IMR-90 (cell line): ENCODE data around the gene C9orf43. TPM values are rescaled to one million over a fixed set of nuclear protein-coding genes. Genes with fewer than 3 reads are reported as not detected.

Experiments
- ATAC-seq: fragments of 200-7000 bp; cut with Tn5 transposase; 2 replicates; pipeline ENCODE4 v1.9.1; 2020; ENCODE audit warnings: low read depth, mild to moderate bottlenecking, moderate library complexity
- BruUV-seq: library from RNA; stranded (reverse); fragments of 400-500 nt; replicated peaks from 2 replicates; lab custom pipeline; 2021; lab: Mats Ljungman, UMichigan
- CTCF ChIA-PET: fragments of 300-600 bp; formaldehyde crosslinking; extraction: SDS; loops from one replicate; lab custom pipeline; 2021; ENCODE audit warnings: antibody characterized with exemption; lab: Yijun Ruan, JAX
- POLR2A ChIA-PET: fragments of 300-600 bp; sonication (Branson Sonifier 250); formaldehyde crosslinking; loops from one replicate; lab custom pipeline; 2022; ENCODE audit warnings: antibody characterized with exemption; ENCODE audit not compliant: unreplicated experiment; lab: Charles Lee
- DNase-seq: peaks from one replicate; pipeline ENCODE4 v3.0.0; 2013
- H2AFZ ChIP-seq: replicated peaks from 2 replicates; pipeline ENCODE3; 2013; ENCODE audit warnings: low read length, mild to moderate bottlenecking; ENCODE audit not compliant: poor library complexity
- H2AK5ac ChIP-seq: 2 replicates; pipeline ENCODE4 v1.6.1; 2013; ENCODE audit warnings: low read depth, low read length, inconsistent platforms
- H2AK9ac ChIP-seq: replicated peaks from 2 replicates; pipeline ENCODE3; 2013; ENCODE audit warnings: mild to moderate bottlenecking, low read depth, low read length, moderate library complexity; ENCODE audit not compliant: poor library complexity
- H2BK120ac ChIP-seq: 2 replicates; pipeline ENCODE4 v1.6.1; 2013; ENCODE audit warnings: low read depth, low read length, inconsistent platforms
- H2BK15ac ChIP-seq: 3 replicates; pipeline ENCODE4 v1.6.1; 2013; ENCODE audit warnings: low read depth, low read length, inconsistent platforms
- H2BK20ac ChIP-seq: 2 replicates; pipeline ENCODE4 v1.6.1; 2013; ENCODE audit warnings: low read depth, mild to moderate bottlenecking, inconsistent platforms, low read length, moderate library complexity
- H2BK5ac ChIP-seq: 2 replicates; pipeline ENCODE4 v1.6.1; 2013; ENCODE audit warnings: mild to moderate bottlenecking, low read depth, low read length, inconsistent platforms; ENCODE audit not compliant: poor library complexity, severe bottlenecking
- H3K14ac ChIP-seq: replicated peaks from 2 replicates; pipeline ENCODE4 v1.6.1; 2013; ENCODE audit warnings: low read depth, low read length, inconsistent platforms
- H3K18ac ChIP-seq: 2 replicates; pipeline ENCODE4 v1.6.1; 2013; ENCODE audit warnings: low read depth, low read length, control low read depth
- H3K23ac ChIP-seq: 2 replicates; pipeline ENCODE4 v1.6.1; 2013; ENCODE audit warnings: low read depth, low read length, inconsistent platforms
- H3K27ac ChIP-seq: 2 replicates; pipeline ENCODE4 v1.5.1; 2013; ENCODE audit warnings: mild to moderate bottlenecking, control low read depth, low read length; ENCODE audit not compliant: insufficient read depth
- H3K27me3 ChIP-seq: 2 replicates; pipeline ENCODE4 v1.6.1; 2013; ENCODE audit warnings: low read length; ENCODE audit not compliant: control insufficient read depth, insufficient read depth
- H3K36me3 ChIP-seq: 2 replicates; pipeline ENCODE4 v1.6.1; 2013; ENCODE audit warnings: low read length, mixed read lengths; ENCODE audit not compliant: control insufficient read depth, insufficient read depth
- H3K4ac ChIP-seq: 2 replicates; pipeline ENCODE4 v1.6.1; 2013; ENCODE audit warnings: low read depth, low read length, inconsistent platforms
- H3K4me1 ChIP-seq: 2 replicates; pipeline ENCODE4 v1.6.1; 2013; ENCODE audit warnings: low read length, mixed read lengths; ENCODE audit not compliant: control insufficient read depth, insufficient read depth
- H3K4me2 ChIP-seq: 2 replicates; pipeline ENCODE4 v1.6.1; 2013; ENCODE audit warnings: low read depth, mild to moderate bottlenecking, control low read depth, low read length, moderate library complexity
- H3K4me3 ChIP-seq: 2 replicates; pipeline ENCODE4 v1.5.1; 2013; ENCODE audit warnings: low read depth, mild to moderate bottlenecking, control low read depth, low read length, moderate library complexity; ENCODE audit not compliant: insufficient read depth
- H3K56ac ChIP-seq: 2 replicates; pipeline ENCODE4 v1.6.1; 2013; ENCODE audit warnings: low read length, inconsistent platforms; ENCODE audit not compliant: insufficient read depth; ENCODE audit errors: extremely low read depth
- H3K79me1 ChIP-seq, 2 experiments: 2 replicates each; pipeline ENCODE4 v1.6.1; 2013; ENCODE audit warnings: low read length in 2 of 2, inconsistent platforms in 1 of 2, low read depth in 1 of 2
- H3K9ac ChIP-seq: 2 replicates; pipeline ENCODE4 v1.6.1; 2013; ENCODE audit warnings: low read depth, low read length, control low read depth
- H3K9me1 ChIP-seq: 2 replicates; pipeline ENCODE4 v1.6.1; 2013; ENCODE audit warnings: low read length, inconsistent platforms; ENCODE audit not compliant: insufficient read depth
- H3K9me3 ChIP-seq: 2 replicates; pipeline ENCODE4 v1.6.1; 2013; ENCODE audit warnings: low read length; ENCODE audit not compliant: control insufficient read depth, insufficient read depth
- H4K20me1 ChIP-seq: 2 replicates; pipeline ENCODE4 v1.6.1; 2013; ENCODE audit warnings: low read length, inconsistent platforms; ENCODE audit not compliant: insufficient read depth
- H4K5ac ChIP-seq: 2 replicates; pipeline ENCODE4 v1.6.1; 2013; ENCODE audit warnings: mild to moderate bottlenecking, low read depth, low read length, control low read depth
- H4K8ac ChIP-seq, 2 experiments: 2 replicates each; pipeline ENCODE4 v1.6.1; 2013; ENCODE audit warnings: low read depth in 2 of 2, low read length in 2 of 2, control low read depth in 1 of 2, inconsistent platforms in 1 of 2
- H4K91ac ChIP-seq: 2 replicates; pipeline ENCODE4 v1.6.1; 2013; ENCODE audit warnings: low read depth, low read length, inconsistent platforms; ENCODE audit not compliant: insufficient read depth
- BHLHE40 ChIP-seq: fragments of 150-350 bp; IDR thresholded peaks from 2 replicates; pipeline ENCODE4 v1.6.1; 2016; ENCODE audit warnings: mild to moderate bottlenecking, low read depth, low read length
- CEBPB ChIP-seq: IDR thresholded peaks from 2 replicates; pipeline ENCODE4 v1.6.1; 2012; ENCODE audit warnings: low read depth, low read length, improper control_type of control experiment
- CHD1 ChIP-seq: IDR thresholded peaks from 2 replicates; pipeline ENCODE4 v1.6.1; 2012; ENCODE audit warnings: low read depth, low read length, improper control_type of control experiment
- FOS ChIP-seq: fragments of 150-350 bp; IDR thresholded peaks from 2 replicates; pipeline ENCODE4 v1.6.1; 2016; ENCODE audit warnings: low read depth, low read length
- MXI1 ChIP-seq: IDR thresholded peaks from 2 replicates; pipeline ENCODE4 v1.6.1; 2012; ENCODE audit warnings: low read depth, mild to moderate bottlenecking, low read length, moderate library complexity, borderline replicate concordance
- POLR2A ChIP-seq: IDR thresholded peaks from 2 replicates; pipeline ENCODE4 v1.6.1; 2012; ENCODE audit warnings: mild to moderate bottlenecking, low read depth, low read length
- RAD21 ChIP-seq: IDR thresholded peaks from 2 replicates; pipeline ENCODE4 v1.6.1; 2012; ENCODE audit warnings: low read length, improper control_type of control experiment
- RCOR1 ChIP-seq: IDR thresholded peaks from 2 replicates; pipeline ENCODE4 v1.6.1; 2012; ENCODE audit warnings: mild to moderate bottlenecking, low read length, improper control_type of control experiment; ENCODE audit not compliant: insufficient replicate concordance
- RFX5 ChIP-seq: IDR thresholded peaks from 2 replicates; pipeline ENCODE4 v1.8.0; 2012; ENCODE audit warnings: low read depth, mild to moderate bottlenecking, low read length, moderate library complexity
- SMC3 ChIP-seq: fragments of 150-350 bp; IDR thresholded peaks from 2 replicates; pipeline ENCODE4 v1.6.1; 2016; ENCODE audit warnings: low read depth, mild to moderate bottlenecking, antibody characterized with exemption, low read length, moderate library complexity
- WGBS, 2 experiments: methylation state at CpG; one replicate each; pipeline versions ENCODE4 v1.1.5 to v1.1.7; 2013; ENCODE audit warnings: missing lambda C conversion rate in 2 of 2; ENCODE audit not compliant: insufficient read length in 1 of 2; ENCODE audit errors: extremely low coverage in 2 of 2; 5-methylcytosine and 5-hydroxymethylcytosine counted together
- dilution Hi-C: fragments of 300-500 bp; cut with HindIII; formaldehyde crosslinking; loops from one replicate; pipeline ENCODE4 v1.14.3; 2018; ENCODE audit warnings: low sequenced_read_pairs; ENCODE audit not compliant: unreplicated experiment
- in situ Hi-C: fragments of 300-500 bp; cut with MboI; formaldehyde crosslinking; loops from 3 replicates; pipeline ENCODE4 v1.14.3; 2019; ENCODE audit warnings: low sequenced_read_pairs, inconsistent platforms, mixed read lengths
- intact Hi-C: fragments of 100-400 bp; cut with micrococcal nuclease; formaldehyde crosslinking; loops from 2 replicates; pipeline ENCODE4 v1.10.0; 2022
- polyA plus RNA-seq, 3 experiments: library from polyadenylated mRNA; depleted of rRNA; stranded (reverse); fragments of >200 nt; gene quantifications; 2 replicates each; pipeline ENCODE4 v1.2.3, GENCODE V29; 2012; ENCODE audit warnings: low replicate concordance in 1 of 3
- total RNA-seq: library from RNA; depleted of rRNA; stranded (reverse); fragments of >200 nt; gene quantifications from 2 replicates; pipeline ENCODE4 v1.2.3, GENCODE V29; 2012
- TF ChIP-seq, protein P1 (sequence below): fragments of 150-350 bp; IDR thresholded peaks from 2 replicates; pipeline ENCODE4 v1.6.1; 2016; ENCODE audit warnings: low read depth, mild to moderate bottlenecking, low read length, moderate library complexity, borderline replicate concordance
- TF ChIP-seq, protein P2 (sequence below): conservative IDR thresholded peaks from 2 replicates; pipeline ENCODE4 v1.5.1; 2012; ENCODE audit warnings: mild to moderate bottlenecking, low read depth, low read length, improper control_type of control experiment
- TF ChIP-seq, protein P3 (sequence below): fragments of 150-350 bp; IDR thresholded peaks from 2 replicates; pipeline ENCODE4 v1.6.1; 2017; ENCODE audit warnings: mild to moderate bottlenecking, antibody characterized with exemption, low read length, low read depth

Gene C9orf43
- total and polyA plus RNA-seq, 2 of the 4 experiments (the other 2 are of a cell fraction): 0.36 to 0.46 TPM

DNA sequence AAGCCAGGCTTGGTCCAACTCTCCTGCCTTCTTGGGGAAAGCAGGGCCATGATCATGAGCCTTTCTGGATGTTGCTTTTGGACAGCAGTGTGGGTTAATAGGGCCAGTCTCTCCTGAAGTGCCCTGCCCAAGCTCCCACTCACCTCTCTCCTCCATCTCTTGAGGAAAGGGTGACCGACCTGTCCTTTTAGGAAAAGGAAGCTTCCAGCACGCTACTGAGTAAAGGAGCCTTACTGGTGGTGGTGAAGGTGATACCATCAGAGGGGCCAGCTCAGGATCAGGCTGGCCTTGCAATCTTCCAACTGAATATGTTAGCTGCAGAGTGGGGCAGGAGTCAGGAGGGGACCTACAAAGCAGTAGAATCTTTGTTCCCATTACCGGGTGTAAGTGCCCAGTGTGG lies 50.7 kb downstream of the C9orf43 start:
- BruUV-seq: no TSS peak
- no CpG with 5 or more reads among the region's 3 CpGs for WGBS, 2 experiments
- CTCF ChIA-PET: no interaction called here

More for the DNA sequence above, 50.7 kb downstream of the C9orf43 start:
- H3K9ac ChIP-seq: no peak overlapping the region
- H2BK120ac ChIP-seq: no peak overlapping the region
- no peak overlapping the region for H3K56ac ChIP-seq
- dilution Hi-C loops: no loop called here
- no peak overlapping the region for H2BK15ac ChIP-seq
- H3K27me3 ChIP-seq: peaks cover 15% of the 10 kb centered on the region
- no peak overlapping the region for H4K5ac ChIP-seq
- H2AFZ ChIP-seq: peak overlapping the region; percentile 35
- no peaks in the 10 kb centered on the region for H3K9me3 ChIP-seq
- no peak overlapping the region for H2AK5ac ChIP-seq
- no peak overlapping the region for H3K4me2 ChIP-seq
- H3K4ac ChIP-seq: no peak overlapping the region; the same call in 1 of the 2 replicates
- H3K79me1 ChIP-seq: no peaks in the 10 kb centered on the region
- ATAC-seq (no peak), DNase-seq (no peak)
- H2BK20ac ChIP-seq: no peak overlapping the region; the same call in 1 of the 2 replicates
- TF ChIP-seq SMC3 (no peak), BHLHE40 (no peak), RAD21 (no peak), FOS (no peak), RCOR1 (no peak), CEBPB (no peak), POLR2A (no peak), RFX5 (no peak), CHD1 (no peak), MXI1 (no peak)
- TF ChIP-seq, protein P1, sequence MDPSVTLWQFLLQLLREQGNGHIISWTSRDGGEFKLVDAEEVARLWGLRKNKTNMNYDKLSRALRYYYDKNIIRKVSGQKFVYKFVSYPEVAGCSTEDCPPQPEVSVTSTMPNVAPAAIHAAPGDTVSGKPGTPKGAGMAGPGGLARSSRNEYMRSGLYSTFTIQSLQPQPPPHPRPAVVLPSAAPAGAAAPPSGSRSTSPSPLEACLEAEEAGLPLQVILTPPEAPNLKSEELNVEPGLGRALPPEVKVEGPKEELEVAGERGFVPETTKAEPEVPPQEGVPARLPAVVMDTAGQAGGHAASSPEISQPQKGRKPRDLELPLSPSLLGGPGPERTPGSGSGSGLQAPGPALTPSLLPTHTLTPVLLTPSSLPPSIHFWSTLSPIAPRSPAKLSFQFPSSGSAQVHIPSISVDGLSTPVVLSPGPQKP: no peak
- TF ChIP-seq, protein P2, sequence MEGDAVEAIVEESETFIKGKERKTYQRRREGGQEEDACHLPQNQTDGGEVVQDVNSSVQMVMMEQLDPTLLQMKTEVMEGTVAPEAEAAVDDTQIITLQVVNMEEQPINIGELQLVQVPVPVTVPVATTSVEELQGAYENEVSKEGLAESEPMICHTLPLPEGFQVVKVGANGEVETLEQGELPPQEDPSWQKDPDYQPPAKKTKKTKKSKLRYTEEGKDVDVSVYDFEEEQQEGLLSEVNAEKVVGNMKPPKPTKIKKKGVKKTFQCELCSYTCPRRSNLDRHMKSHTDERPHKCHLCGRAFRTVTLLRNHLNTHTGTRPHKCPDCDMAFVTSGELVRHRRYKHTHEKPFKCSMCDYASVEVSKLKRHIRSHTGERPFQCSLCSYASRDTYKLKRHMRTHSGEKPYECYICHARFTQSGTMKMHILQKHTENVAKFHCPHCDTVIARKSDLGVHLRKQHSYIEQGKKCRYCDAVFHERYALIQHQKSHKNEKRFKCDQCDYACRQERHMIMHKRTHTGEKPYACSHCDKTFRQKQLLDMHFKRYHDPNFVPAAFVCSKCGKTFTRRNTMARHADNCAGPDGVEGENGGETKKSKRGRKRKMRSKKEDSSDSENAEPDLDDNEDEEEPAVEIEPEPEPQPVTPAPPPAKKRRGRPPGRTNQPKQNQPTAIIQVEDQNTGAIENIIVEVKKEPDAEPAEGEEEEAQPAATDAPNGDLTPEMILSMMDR: no peak
- TF ChIP-seq, protein P3, sequence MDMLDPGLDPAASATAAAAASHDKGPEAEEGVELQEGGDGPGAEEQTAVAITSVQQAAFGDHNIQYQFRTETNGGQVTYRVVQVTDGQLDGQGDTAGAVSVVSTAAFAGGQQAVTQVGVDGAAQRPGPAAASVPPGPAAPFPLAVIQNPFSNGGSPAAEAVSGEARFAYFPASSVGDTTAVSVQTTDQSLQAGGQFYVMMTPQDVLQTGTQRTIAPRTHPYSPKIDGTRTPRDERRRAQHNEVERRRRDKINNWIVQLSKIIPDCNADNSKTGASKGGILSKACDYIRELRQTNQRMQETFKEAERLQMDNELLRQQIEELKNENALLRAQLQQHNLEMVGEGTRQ: no peak
- H4K91ac ChIP-seq: no peak overlapping the region; the same call in 1 of the 2 replicates
- no peaks in the 10 kb centered on the region for H4K20me1 ChIP-seq
- no peak overlapping the region for H3K23ac ChIP-seq
- H3K18ac ChIP-seq: no peak overlapping the region
- in situ Hi-C loops: no loop called here
- H3K4me3 ChIP-seq: no peak overlapping the region
- no peak overlapping the region for H2BK5ac ChIP-seq
- POLR2A ChIA-PET: no interaction called here
- intact Hi-C loops: no loop called here
- H3K4me1 ChIP-seq: peaks cover 9% of the 10 kb centered on the region
- H2AK9ac ChIP-seq: no peak overlapping the region
- H3K14ac ChIP-seq: no peak overlapping the region
- H3K36me3 ChIP-seq: no peaks in the 10 kb centered on the region
- H3K9me1 ChIP-seq: no peaks in the 10 kb centered on the region; the same call in 1 of the 2 replicates
- H4K8ac ChIP-seq: no peak overlapping the region
- no peak overlapping the region for H3K27ac ChIP-seq
